EH (cell line): Measurements from ENCODE around the gene UHRF2.
"Not testable (repeated sequence)": the region's sequence is repeated elsewhere in the genome, so short reads cannot be mapped to it uniquely, and the experiment has no call there.

Source experiments
- DNase-seq: peaks from one replicate; pipeline ENCODE4 v3.0.0-alpha.2; 2015; ENCODE audit warnings: low read depth

Gene UHRF2

GRCh38 chr9:6428940-6429889 lies 16.2 kb downstream of the UHRF2 start:
- no peak for DNase-seq

- DNase-seq, result no peak
These were observed 18.0 kb downstream of the UHRF2 start for GRCh38 chr9:6431038-6431437.

- peak; percentile 66 for DNase-seq
These were observed 20.4 kb downstream of the UHRF2 start for GRCh38 chr9:6433410-6433809.

GRCh38 chr9:6439051-6439703 lies 26.2 kb downstream of the UHRF2 start:
- no peak for DNase-seq

- DNase-seq, result no peak
These were observed 27.4 kb downstream of the UHRF2 start for GRCh38 chr9:6440405-6440804.

- DNase-seq, result peak; percentile 40
These were observed 28.3 kb downstream of the UHRF2 start for GRCh38 chr9:6441269-6441668.

- DNase-seq, result peak; percentile 64
These were observed 30.7 kb downstream of the UHRF2 start for GRCh38 chr9:6443661-6444060.

- DNase-seq, result no peak
These were observed 31.1 kb downstream of the UHRF2 start for GRCh38 chr9:6444128-6444527.

- DNase-seq, result no peak
These were observed 36.1 kb downstream of the UHRF2 start for GRCh38 chr9:6449086-6449485.

GRCh38 chr9:6449645-6450044 lies 36.6 kb downstream of the UHRF2 start:
- no peak for DNase-seq

- no peak for DNase-seq
These were observed 37.8 kb downstream of the UHRF2 start for GRCh38 chr9:6450641-6451375.

GRCh38 chr9:6455292-6455691 lies 42.3 kb downstream of the UHRF2 start:
- not testable (repeated sequence) for DNase-seq

GRCh38 chr9:6458704-6459103 lies 45.7 kb downstream of the UHRF2 start:
- not testable (repeated sequence) for DNase-seq

- no peak for DNase-seq
These were observed 46.7 kb downstream of the UHRF2 start for GRCh38 chr9:6459718-6460117.

- no peak for DNase-seq
These were observed 47.3 kb downstream of the UHRF2 start for GRCh38 chr9:6460189-6460768.

- no peak for DNase-seq
These were observed 48.6 kb downstream of the UHRF2 start for GRCh38 chr9:6461619-6462018.

- peak; percentile 19 for DNase-seq
These were observed 54.1 kb downstream of the UHRF2 start for GRCh38 chr9:6467006-6467625.

GRCh38 chr9:6471231-6471850 lies 58.3 kb downstream of the UHRF2 start:
- DNase-seq, result no peak

- no peak for DNase-seq
These were observed 60.2 kb downstream of the UHRF2 start for GRCh38 chr9:6473151-6473550.

GRCh38 chr9:6479959-6480358 lies 67.0 kb downstream of the UHRF2 start:
- no peak for DNase-seq

GRCh38 chr9:6484210-6484609 lies 71.2 kb downstream of the UHRF2 start:
- DNase-seq, result no peak
